SK-N-SH (cell line): ENCODE data around the gene TMEM117.

Experiments
- CTCF ChIP-seq: fragments of 200-600 bp; sonication (generic); IDR thresholded peaks from 2 replicates; pipeline ENCODE4 v1.6.1; 2017; ENCODE audit warnings: antibody characterized with exemption, mild to moderate bottlenecking, moderate library complexity
- TCF12 ChIP-seq: IDR thresholded peaks from 2 replicates; pipeline ENCODE4 v1.4.0; 2012

- TF ChIP-seq CTCF (no peak), TCF12 (no peak)
These were observed 544.0 kb downstream of the TMEM117 start for GRCh38 chr12:44379831-44380230.
